Urothelium cell line (cell line): ENCODE measurements around the gene TTLL5.

Experiments
- DNase-seq: peaks from one replicate; pipeline ENCODE4 v3.0.0; 2011; ENCODE audit warnings: low spot score, mixed read lengths
- FAIRE-seq: peaks from 2 replicates; lab custom pipeline; 2011; peaks lifted over from hg19 to GRCh38; lab: Jason Lieb, UNC

TTLL5 gene

DNA sequence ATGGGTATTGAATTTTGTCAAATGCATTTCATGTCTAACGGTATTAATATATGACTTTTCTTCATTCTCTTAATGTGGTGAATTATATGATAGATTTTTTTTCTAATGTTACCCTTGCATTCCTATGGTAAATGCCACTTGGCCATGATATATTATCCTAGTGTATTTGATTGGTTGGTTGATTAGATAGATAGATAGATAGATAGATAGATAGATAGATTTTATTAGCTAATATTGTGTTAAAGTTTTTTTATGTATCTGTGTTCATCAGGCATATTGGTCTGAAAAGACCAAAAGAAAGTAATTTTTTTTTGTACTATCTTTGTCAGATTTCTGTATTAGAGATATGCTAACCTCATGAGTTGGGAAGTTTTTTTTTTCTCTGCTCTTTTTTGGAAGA lies 196.2 kb downstream of the TTLL5 start:
- FAIRE-seq (no peak), DNase-seq (no peak)

DNA sequence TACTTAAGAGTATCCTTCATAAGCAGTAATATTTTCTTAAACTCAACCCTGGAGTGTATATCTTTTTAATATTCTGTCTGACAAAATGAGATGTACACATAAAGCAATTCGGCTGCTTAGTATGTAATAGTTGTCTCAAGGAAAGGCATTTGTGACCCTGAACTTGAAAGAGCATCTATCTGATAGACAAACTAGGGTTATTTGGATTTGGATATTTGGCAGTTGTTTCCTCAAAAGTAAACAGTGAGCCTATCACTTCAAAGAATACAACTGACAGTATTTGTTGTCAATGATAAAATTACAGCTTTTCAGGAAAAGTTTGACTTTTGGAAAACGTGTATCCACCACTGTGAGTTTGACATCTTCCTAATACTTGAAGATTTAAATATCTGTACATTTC lies 197.3 kb downstream of the TTLL5 start:
- peak; percentile 27 for FAIRE-seq

DNA sequence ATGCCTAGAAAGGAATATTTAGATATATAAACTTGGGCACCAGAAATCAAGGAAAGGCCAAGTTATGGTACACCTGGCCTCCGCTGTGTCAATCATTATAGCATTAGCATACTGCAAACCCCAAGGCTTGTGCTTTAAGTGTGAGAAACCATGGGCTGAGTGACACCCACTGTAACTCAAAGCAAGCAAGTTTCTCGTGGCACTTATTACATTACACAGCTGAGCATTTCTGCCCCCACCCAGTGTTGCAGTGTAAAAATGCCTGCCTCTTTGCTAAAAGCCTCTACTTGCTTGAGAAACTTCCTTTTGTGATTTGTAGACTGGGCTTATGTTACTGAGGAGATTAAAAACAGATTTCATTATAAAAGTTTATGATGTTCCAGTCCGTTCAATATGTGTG lies 198.7 kb downstream of the TTLL5 start:
- no peak for FAIRE-seq
- no peak for DNase-seq

More for the DNA sequence above, 197.3 kb downstream of the TTLL5 start:
- no peak for DNase-seq

DNA sequence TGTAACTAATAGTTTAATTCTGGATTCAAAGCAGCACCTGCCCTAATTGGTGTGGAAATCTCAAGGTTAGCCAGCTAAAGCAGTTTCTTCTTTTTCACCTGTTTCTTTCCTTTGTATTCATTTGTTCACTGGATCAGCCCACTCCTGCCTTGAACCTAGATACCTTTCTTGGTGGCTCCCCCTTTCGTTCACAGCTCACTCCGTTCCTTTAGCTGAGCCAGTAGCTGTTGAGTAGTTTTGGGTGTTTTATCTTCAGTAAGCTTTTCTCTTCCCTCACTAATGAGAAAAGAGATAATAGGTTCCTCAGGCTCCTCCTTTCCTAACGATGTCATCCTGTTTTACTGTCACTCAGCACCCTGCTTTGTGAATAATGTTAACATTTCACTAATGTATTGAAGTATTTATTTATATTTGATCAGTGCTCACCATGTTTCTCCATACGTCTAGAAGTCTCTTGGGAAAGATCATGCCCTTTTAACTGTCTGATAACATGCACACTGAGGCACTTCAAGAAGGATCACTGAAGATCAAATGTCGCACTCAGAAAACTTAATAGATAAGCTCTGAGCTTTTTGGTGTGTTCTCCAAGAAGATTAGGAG lies 199.6 kb downstream of the TTLL5 start:
- no peak for FAIRE-seq
- DNase-seq = no peak

DNA sequence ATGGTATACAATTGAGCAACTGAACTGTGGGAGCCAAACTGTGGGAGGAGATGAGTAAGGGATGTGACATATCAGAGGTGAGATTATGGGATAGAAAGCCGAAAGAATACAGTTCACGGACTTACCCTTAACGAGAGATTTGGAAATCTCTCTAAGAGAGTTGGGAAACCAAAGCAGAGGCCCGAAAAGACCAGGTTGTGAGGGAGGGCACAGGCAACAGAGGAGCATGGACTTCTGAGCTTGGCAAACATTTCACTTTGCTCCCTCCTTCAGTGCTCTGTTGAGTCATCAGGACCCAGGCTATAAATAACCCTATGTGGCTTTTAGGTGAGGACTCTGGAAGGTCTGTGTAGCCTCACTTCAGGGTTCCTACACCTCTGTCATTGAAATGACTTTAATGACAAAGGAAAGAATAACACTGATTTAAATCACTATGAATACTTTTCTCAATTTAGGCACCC lies 200.1 kb downstream of the TTLL5 start:
- FAIRE-seq (no peak), DNase-seq (peak; percentile 72)

DNA sequence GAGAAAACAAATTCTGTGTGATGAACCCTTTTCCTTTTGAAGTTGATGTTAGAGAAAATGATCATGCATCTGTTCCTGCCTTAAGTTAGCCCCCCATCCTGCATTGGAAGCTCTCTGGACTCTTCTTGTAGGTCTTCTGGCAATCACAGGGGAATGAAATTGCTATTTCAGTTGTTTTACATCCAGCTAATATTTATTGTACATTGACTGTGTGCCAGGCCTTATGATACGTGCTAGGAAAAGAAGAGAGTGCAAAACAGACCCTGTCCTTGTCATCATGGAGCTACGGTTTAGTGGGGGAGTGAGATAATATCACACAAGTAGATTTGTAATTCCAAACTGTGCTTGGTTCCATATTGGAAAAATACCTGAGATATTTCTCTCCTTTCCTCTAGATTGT lies 202.2 kb downstream of the TTLL5 start:
- FAIRE-seq (no peak), DNase-seq (no peak)

DNA sequence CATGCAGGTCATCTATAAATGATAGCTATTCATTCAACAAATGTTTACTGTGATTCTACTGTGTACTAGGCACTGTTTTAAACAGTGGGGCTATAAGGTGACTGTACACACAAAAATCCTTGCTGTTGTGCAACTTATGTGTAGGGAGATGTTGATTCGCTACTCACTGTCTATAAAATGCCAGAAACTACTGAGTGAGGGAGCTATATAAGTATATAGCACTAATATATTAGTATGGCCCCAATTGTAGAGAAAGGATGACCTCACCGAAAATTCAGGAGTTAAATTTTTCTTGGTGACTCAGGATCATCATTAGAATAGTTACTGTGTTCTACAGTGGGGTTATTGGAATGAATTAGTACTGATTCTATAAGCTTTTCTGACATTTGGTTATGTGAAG lies 203.3 kb downstream of the TTLL5 start:
- no peak for DNase-seq
- FAIRE-seq = no peak

DNA sequence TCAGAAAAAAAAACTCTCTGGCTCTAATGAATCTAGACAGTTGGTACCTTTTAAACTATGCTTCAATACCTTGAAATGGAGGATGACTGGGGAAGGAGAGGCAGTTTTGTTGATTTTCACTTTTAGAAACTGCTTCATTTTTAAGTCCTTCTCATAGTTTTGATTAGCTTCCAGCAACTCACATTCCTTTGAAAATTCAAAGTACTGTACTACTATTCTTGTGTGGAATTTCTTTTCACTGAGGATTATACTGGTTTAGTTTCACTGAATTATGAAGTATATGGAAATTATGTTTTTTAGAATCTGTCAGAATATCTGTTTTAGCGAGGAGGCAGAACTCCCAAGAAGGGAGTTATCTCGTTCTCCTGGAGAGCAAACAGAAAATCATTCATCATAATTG lies 204.5 kb downstream of the TTLL5 start:
- no peak for FAIRE-seq
- no peak for DNase-seq

DNA sequence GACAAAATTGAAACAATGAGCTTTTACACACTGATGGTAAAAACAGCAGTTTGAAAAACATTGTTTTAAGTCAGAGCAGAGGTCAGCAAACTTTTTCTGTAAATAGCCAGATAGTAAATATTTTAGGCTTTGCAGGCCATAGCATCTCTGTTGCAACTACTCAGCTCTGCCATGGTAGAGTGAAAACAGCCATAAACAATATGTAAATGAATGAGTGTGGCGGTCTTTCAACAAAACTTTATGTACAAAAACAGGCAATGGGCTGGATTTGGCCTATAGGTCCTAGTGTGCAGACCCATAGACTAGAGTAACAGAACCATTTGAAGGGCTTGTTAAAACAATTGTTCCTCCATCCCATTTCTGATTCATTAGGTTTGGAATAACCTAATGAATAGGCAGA lies 205.9 kb downstream of the TTLL5 start:
- no peak for DNase-seq
- FAIRE-seq = no peak

DNA sequence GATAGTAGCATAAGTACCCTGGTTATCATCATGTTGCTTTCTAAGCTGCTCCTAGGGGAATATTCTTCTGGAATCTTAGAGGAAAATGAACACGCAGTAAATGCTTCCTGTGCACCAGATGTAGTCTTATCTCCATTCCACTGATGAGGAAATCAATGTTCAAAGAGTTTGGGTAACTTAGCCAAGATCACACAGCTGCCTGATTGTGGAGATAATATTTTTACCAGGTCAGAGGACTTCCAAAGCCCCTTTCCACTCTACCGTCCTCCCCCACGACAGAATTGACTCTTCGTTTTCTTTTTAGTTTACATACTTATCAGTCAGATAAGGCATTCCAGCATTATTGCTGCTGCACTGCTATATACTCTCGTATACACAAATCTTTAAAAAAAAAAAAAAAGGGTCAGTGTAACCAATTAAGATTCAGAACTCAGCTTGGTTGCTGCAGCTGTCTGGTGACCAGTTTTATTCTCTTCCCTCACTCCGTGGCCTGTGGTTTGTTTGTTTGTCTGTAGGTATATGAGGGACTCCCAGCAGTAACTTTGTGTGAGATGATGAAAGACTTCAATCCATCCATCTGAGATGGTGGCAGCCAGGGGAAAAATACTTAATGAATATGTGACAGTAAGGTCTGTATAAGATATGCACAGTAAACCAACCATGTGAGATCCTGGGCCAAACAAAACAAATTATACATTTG lies 210.3 kb downstream of the TTLL5 start:
- FAIRE-seq (no peak), DNase-seq (no peak)

DNA sequence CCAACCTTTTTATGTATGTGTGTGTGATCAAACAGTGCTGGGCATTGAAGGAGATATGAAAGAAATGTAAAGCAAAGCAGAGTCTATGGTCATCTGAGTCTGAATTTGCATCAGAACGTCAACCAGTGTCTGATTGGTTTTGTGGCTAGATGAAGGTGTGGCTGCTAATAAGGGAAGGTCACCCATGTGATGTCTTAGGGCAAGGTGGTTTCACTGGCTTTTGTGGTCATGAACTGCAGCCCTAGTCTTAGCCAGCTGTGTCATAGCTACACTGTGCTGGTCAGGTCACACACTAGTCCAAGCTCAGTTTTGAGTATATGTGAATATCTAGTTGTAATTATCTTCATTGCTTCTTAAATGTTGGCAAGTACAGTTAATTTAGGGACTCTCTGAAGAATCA lies 214.9 kb downstream of the TTLL5 start:
- no peak for FAIRE-seq
- DNase-seq = no peak

DNA sequence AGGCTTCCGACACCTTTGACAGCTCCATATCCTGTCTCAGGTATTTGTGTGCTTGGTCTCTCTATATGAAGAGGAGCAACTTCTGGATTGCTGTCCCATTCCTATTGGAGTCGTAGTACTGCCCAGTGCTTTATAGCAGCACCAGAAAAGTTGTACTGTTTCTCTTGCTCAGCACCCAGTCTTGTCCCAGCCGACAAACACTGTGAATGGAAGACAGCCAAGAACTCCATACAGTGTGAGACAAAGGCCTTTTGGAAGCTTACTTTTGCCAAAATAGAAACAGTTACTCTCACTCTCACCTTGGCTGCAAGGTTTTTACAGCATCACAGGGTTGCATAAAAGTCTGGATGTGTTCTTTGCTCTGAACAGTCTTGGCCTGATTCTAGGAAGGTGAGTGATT lies 215.5 kb downstream of the TTLL5 start:
- DNase-seq (no peak), FAIRE-seq (no peak)

DNA sequence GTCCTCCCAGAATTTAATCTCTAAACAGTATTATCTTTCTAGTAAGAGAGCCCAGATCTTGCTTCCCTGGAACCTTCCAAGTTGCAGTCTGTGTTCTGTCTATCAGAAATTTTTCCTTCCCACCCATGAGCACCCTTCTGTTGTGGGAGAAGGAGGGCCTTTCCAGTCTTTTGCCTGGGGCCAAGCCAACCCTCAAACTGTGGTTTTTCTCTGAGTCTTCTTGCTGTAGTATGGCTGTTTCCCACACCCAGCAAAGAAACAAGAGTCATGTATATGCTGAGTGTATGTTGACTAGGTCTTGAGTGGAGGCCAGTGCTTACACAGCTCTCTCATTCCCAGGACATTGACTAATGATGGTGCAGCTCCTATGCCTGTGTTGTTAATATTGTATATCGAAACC lies 216.2 kb downstream of the TTLL5 start:
- no peak for DNase-seq
- no peak for FAIRE-seq

DNA sequence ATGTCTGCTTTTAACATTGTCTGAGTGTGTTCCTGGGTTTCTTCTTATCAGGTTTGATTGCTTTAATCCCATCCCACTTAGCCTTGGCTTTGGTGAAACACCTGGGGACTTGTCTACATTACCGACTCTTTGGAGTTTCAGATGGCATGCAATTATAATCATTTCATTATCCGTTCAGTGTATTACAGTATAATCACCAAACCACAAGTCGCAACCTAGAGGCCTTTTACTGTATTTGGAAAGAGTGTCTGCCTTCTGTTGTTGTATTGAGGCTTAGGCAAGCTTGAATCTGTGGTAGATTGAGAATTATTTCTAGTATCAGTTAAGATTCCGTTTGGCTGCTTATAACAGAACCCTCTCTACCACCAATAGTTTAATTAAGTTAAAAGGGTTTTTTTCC lies 216.8 kb downstream of the TTLL5 start:
- DNase-seq = no peak
- FAIRE-seq = peak; percentile 20

DNA sequence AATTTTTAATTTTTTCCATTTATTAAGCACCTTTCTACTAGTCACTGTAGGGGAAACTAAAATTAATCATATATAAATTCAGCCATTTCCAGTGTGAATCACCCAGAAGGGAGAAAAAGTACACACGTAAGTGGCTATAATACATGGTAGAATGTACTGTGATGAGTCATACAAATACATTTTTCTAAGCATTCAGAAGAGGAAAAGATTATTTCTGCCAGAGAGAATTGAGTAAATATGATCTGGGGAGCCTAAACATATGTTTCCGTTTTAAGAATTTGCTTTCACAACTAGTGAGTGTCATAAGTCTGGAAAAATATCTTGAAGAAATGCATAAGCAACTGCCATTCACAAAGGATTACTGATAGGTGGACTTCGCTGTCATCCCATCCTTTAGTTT lies 218.0 kb downstream of the TTLL5 start:
- no peak for FAIRE-seq
- DNase-seq = no peak

DNA sequence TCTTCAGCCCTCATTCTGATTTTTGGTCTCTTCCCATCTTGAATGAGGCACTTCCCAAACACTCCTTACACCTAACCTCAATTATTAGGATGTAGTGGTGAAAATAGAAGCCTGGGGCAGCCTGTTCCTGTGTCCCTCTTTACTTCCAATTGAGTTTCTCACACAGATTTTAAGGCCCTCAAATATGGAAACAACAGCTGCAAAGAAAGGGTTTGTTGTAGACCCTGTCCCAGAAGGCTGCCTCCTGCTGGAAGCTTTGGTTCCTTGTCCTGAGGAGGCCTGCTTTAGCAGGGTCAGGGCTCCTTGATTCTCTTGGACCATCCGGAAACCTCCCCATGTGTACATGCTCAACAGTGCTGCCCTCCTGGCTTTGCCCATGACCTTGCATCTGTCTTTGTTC lies 219.5 kb downstream of the TTLL5 start:
- no peak for DNase-seq
- no peak for FAIRE-seq

DNA sequence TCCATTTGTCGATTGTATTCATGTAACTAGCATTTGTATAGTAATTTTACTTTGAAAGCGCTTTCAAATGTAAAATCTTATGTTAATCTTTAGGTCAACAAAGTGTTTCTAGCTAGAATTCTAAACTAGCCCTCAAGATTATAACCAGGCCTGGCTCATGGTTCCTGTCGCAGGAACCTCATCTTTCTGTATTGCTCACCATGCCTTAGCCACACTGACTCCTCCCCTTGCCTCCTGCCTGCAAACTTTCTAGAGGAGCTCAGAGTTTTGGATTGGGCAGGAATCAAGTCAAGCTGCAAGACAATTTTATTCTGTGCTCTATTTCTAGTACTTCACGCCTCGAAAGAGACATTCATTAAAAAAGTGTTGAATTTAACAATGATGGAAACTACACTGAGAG lies 220.9 kb downstream of the TTLL5 start:
- DNase-seq = no peak

DNA sequence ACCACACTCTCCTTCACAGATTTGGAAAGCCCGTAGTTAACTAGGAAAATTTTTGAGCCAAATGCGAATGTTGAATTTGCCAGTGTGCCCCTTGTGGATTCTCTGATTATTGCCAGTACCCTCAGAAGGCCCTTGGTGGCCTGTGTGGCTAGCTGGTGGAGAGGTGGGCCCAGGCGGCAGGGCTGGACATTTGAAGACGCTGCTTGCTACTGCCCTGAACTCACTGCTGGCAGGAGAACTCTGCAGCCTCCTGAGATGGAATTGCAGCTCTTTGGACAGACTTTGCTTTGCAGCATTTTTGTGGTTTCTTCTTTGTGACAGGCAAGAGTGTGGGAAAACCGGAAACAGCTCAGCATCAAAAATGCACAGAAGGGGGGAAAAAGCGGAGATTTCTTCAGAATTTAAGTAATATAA lies 223.2 kb downstream of the TTLL5 start:
- DNase-seq = peak; percentile 60

More for the DNA sequence above, 220.9 kb downstream of the TTLL5 start:
- no peak for FAIRE-seq

DNA sequence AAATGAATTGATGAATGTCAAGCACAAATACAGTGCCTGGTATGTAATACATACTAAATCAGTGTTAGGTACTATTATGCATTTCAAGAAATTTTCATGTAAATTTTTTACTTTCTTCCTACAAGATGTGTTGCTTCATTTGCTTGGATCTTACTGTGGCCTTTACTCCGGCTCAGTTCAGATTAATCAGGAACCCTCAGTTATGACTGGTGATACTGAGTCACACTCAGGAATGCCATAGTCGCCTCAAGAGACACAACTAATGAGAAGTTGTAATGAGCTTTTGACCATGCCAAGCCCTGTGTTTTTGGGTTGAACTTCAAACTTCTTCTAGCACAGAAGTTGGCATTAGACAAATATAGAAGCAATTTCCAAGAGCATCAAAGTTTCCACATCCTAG lies 224.8 kb downstream of the TTLL5 start:
- no peak for DNase-seq
- FAIRE-seq = no peak

More for the DNA sequence above, 223.2 kb downstream of the TTLL5 start:
- FAIRE-seq = no peak

DNA sequence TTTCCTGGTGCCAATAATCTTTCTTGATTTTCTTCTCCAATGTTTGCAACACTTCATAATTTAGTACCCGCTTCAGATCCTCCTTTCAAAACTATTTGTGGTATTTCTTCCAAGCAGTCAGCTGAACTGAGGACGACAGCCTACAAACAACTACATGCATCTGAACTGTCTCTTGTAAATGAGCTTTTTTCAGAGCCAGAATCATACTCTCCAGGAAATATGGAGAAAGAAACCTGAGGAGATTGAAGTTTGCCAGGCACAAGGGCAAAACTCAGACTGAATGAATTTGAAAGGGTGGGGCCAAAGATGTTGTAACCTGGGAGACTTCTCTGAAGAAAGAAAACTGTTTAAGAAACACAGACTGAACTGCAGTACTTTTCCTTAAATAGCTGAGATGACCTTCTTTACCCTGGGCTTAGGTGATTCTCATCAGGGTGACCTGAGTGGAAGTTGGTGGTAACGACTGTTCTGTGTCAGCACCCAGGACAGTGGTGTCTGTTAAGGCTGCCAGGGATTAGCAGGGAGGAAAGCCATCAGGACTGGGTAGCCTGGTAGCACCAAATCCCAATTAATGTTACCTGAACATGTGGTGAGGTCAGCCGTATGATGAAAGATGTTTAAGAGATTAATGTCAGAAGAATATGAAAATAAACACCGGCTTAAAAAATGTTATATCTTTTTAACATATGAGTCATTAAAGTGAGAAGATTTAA lies 225.7 kb downstream of the TTLL5 start:
- FAIRE-seq (peak; percentile 20), DNase-seq (no peak)

DNA sequence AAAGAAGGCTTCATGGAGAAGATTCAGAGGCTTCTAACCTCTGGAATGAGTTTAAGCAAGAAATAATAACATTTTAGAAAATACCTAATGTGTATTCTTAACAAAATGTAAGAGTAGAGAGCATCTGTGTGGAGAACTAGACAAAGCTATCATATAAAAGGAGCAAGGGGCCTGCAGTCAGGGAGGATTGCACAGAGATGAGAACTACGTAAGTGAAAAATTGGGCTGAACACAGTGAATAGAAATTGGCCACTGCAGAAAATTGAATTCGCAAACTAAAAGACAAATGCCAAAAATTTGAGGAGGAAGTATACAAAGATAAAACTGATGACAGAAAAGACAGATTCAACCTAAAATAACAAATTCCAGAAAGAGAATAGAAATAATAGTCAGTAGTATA lies 227.9 kb downstream of the TTLL5 start:
- DNase-seq (no peak), FAIRE-seq (no peak)

DNA sequence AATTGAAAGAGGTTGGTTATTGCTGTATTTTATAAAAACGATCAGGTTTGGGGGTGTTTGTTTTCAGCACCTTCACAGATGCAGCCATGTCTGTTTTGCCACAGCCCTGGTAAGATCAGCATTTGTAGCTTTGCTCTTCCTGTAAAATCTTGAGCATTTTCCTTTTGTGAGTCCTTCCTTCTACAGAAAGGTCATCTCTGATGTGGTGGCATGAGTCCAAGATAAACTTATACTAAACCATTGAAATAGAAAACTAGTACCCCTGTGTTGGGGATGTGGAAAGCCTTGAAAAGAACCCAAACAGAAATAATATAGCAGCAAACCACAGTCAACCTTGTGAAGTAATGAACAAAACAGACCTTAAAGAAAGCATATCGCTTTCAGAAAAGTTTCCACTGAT lies 235.3 kb downstream of the TTLL5 start:
- no peak for FAIRE-seq

More for the DNA sequence above, 235.3 kb downstream of the TTLL5 start:
- no peak for DNase-seq
